Inflammatory macrophage treated with lipopolysaccharide for 1 hour (primary cell): ENCODE results near the gene KHDC3L.
"Not testable (repeated sequence)": the region's sequence is repeated elsewhere in the genome, so short reads cannot be mapped to it uniquely, and the experiment has no call there.

Source experiments
- DNase-seq, 2 donors: peaks; one replicate each; pipeline ENCODE4 v3.0.0-alpha.2; 2020 to 2022

KHDC3L gene

DNA sequence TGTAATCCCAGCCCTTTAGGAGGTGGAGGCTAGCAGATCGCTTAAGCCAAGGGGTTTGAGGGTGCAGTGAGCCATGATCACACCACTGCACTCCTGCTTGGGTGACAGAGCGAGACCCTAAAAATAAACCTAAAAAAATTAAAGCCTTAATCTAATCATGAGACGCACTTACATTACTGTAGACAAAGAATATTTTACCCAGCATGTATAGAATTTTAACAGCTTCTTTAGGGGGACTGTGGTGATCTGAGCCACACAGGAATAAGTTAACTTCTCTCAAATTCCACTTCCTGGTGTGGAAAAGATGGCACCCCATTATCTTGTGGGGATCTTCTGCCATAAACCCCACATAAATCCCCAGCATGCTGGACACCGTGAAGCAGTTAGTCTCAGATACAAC, 9.5 kb downstream of the KHDC3L start:
- DNase-seq = no peak

DNA sequence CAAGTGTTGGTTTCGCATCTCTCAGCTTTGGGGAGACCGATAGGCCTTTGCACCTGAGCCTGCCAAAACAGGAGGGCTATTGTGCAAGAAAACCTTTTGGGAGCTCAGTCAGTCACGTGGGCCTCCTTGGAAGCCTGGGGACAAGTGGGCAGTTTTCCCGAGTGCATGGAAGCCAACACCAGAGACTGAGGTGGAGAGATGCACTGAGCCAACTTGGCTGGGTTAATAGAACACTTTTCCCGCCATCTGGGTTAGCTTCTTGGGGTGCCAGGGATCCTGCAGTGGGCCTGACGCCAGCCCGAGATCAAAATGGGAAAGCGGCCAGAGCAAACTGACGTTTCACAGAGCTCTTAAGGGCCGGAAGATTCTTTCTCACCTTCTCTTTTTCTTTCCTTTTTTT, 10.1 kb downstream of the KHDC3L start:
- no peak for DNase-seq

DNA sequence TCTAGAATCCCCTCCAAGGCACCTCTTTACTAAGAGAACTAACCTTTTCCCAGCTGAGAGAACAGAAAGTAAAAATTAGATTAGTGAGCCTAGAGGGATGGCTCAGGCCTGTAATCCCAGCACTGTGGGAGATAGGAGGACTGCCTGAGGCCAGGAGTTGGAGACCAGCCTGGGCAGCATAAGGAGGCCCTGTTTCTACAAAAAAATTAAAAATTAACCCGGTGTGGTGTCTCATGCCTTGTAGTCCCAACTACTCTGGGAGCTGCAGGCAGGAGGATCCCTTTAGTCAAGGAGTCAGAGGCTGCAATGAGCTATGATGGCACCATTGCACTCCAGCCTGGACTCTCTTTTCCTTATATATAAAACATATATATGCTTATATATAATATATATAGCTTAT, 12.8 kb downstream of the KHDC3L start:
- no peak for DNase-seq

GRCh38 chr6:73377225-73377624, 14.8 kb downstream of the KHDC3L start:
- no peak for DNase-seq

DNA sequence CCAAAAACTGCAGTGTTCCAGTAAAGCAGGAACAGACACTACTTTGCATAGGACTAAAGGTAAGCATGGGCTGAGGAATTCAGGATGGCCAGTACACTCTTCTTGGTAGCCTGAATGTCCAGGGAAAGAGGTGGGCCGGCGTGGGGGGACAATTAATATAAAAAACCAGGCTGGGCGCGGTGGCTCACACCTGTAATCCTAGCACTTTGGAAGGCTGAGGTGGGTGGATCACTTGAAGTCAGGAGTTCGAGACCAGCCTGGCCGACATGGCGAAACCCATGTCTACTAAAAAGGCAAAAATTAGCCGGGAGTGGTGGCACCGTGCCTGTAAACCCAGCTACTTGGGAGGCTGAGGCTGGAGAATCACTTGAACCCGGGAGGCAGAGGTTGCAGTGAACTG, 19.1 kb downstream of the KHDC3L start:
- DNase-seq = not testable (repeated sequence)

DNA sequence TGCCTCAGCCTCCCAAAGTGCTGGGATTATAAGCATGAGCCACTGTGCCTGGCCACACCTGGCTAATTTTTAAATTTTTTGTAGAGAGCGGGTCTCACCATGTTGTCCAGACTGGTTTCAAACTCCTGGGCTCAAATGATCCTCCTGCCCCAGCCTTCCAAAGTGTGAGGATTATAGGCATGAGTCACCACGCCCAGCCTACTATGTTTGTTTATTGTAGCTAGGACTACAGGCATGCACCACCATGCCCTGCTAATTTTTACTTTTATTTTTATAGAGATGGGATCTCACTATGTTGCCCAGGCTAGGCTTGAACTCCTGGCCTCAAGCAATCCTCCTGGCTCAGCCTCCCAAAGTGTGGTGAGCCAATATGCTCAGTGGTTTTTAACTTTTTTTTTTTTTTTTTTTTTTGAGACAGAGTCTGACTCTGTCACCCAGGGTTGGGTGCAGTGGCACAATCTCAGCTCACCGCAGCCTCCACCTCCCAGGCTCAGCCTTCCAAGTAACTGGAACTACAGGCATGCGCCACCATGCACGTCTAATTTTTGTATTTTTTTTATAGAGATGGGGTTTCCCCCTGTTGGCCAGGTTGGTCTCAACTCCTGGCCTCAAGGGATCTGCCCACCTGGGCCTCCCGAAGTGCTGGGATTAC, 20.1 kb downstream of the KHDC3L start:
- no peak for DNase-seq

DNA sequence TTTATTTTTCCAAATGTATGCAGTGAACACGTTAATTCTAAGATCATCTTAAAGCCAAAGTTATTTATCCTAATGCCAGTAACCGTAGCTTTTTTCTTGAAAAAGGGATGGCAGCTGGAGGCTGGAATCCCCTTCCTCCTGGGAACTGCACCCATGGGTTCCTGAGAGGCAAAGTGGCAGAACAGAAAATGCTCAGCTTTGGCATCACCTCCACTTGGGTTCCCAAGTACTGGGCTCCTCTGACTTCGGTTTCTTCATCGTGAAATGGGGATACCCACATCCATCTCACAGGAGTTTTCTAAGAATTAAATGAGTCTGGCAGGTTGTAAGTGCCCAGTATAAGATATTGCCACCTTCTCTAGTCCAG, 26.0 kb downstream of the KHDC3L start:
- DNase-seq = peak in 1 of 2 donors; percentile 1

- DNase-seq = peak; percentile 45 to 62
These were observed 26.5 kb downstream of the KHDC3L start for GRCh38 chr6:73388800-73389512.

DNA sequence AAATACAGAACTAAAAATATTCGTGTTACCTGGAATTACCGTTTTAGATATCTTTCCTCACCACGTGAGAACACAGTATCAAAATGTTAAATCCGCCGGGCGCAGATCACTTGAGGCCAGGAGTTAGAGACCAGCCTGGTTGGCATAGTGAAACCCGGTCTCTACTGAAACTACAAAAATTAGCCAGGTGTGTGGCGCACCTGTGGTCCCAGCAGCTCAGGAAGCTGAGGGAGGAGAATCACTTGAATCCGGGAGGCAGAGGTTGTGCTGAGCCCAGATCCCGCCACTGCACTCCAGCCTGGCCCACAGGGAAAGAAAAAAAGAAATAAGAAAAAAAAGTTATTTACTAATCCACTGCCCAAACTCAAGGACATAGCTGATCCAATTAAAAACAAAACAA, 27.4 kb downstream of the KHDC3L start:
- DNase-seq = no peak

DNA sequence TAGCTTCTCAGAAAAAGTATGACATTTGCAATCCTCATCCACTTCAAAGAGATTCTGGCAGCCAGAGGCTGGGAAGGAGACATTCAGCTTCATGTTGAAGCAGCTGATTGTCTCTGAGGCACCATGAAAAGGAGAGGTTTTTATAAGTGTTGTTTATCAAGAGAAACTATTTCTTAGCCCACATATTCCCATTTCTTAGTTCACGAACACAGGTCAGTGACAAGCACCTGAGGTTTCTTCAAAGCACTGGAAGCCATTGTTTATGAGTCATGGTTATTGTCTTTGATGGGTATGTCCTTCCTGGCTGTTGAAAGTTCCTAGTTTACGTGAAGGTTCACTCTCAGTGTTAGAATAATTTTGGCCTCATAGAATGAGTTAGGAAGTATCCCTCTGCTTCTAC, 29.2 kb downstream of the KHDC3L start:
- no peak for DNase-seq

DNA sequence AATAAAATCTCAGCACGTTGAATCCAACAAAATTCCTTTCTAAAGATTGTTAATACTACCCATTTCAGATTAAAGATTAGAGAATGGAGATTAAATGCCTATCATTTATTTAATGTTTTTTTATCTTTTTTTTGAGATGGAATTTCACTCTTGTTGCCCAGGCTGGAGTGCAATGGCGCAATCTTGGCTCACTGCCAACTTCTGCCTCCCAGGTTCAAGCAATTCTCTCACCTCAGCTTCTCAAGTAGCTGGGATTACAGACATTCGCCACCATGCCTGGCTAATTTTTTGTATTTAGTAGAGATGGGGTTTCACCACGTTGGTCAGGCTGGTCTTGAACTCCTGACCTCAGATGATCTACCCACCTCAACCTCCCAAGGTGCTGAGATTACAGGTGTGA, 29.7 kb downstream of the KHDC3L start:
- DNase-seq = not testable (repeated sequence)

GRCh38 chr6:73393278-73393677, 30.8 kb downstream of the KHDC3L start:
- no peak for DNase-seq

- DNase-seq = peak; percentile 23 to 36
These were observed 32.3 kb downstream of the KHDC3L start, which contains the start of gene DDX43 for GRCh38 chr6:73394577-73395354. TSS of gene DDX43 (plus strand) at chr6:73394828. CDS start at chr6:73394906, 78 bp downstream.

DNA sequence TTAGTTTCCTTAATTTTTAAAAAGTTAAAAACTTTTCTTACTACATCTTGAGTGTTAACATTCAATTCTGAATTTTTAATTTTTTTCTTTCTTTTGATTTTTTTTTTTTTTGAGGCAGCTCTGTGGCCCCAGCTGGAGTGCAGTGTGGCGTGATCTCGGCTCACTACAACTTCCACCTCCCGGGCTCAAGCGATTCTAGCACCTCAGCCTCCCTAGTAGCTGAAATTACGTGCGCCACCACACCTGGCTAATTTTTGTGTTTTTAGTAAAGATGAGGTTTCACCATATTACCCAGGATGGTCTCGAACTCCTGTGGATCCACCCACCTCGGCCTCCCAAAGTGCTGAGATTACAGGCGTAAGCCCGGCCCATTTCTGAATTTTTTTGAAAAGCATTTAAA, 33.4 kb downstream of the KHDC3L start:
- DNase-seq = no peak

- DNase-seq = no peak
These were observed 38.2 kb downstream of the KHDC3L start for GRCh38 chr6:73400656-73401055.

DNA sequence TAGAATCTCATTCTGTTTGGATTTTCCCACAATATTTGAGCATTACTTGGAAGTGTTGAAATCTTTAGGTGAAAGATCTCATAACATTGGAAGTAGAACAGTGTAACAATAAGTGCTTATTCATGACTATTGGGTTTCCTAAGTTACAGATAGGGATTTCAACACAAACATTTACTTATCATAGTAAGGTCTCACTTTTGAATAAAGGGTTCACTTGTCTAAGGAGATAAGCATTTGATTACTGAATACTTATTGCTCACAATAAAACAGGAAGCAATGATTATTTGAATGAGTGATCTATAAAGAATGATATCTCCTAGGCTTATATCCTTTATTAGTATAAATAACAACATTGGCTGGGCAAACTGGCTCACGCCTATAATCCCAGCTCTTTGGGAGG, 46.9 kb downstream of the KHDC3L start:
- no peak for DNase-seq

DNA sequence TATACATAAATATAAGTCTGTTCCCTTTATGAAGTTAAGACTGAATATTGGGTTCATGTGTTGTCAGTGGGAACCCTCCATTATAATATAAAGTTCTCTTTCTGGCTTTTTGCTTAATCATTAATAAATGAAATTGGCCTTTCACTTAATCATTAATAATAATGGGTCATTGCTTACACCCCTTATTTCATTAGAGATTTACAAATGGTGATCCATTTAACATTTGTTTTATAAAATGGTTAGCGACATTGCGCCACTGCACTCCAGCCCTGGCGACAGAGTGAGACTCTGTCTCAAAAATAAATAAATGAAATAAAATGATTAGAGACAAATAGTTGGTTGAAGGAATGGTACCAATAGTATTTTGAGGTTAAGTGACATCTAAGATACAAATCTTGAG, 50.6 kb downstream of the KHDC3L start:
- no peak for DNase-seq
